Panc1 (cell line): ENCODE data around the gene AARS2.
"Not testable (repeated sequence)": the region's sequence is repeated elsewhere in the genome, so short reads cannot be mapped to it uniquely, and the experiment has no call there.

Experiments used
- POLR2AphosphoS5 ChIP-seq: IDR thresholded peaks from 2 replicates; pipeline ENCODE4 v1.6.1; 2012; ENCODE audit warnings: mild to moderate bottlenecking, low read depth, low read length, moderate library complexity
- SIN3A ChIP-seq: IDR thresholded peaks from 2 replicates; pipeline ENCODE4 v1.6.1; 2012; ENCODE audit warnings: low read depth, mild to moderate bottlenecking, low read length, moderate library complexity, borderline replicate concordance; ENCODE audit not compliant: insufficient read depth
- TCF7L2 ChIP-seq: IDR thresholded peaks from 2 replicates; pipeline ENCODE4 v1.6.1; 2011; ENCODE audit warnings: mild to moderate bottlenecking, low read depth, low read length, inconsistent platforms
- TF ChIP-seq, protein P1 (sequence below): fragments of 450-650 bp; IDR thresholded peaks from 2 replicates; pipeline ENCODE4 v1.5.1; 2017; ENCODE audit warnings: mild to moderate bottlenecking

DNA sequence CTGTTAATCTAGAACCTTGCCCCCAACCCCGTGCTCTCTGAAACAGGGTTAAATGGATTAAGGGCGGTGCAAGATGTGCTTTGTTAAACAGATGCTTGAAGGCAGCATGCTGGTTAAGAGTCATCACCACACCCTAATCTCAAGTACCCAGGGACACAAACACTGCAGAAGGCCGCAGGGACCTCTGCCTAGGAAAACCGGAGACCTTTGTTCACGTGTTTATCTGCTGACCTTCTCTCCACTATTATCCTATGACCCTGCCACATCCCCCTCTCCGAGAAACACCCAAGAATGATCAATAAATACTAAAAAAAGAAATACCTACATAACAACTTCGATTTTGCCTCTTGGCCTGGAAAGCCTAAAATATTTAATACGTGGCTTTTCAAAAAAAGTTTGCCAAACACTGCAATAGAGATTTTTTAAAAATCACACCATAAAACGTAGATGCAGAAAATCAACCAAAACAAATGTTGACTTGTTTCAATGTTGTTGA is 4.0 kb upstream of the AARS2 start:
- TF ChIP-seq, protein P1, sequence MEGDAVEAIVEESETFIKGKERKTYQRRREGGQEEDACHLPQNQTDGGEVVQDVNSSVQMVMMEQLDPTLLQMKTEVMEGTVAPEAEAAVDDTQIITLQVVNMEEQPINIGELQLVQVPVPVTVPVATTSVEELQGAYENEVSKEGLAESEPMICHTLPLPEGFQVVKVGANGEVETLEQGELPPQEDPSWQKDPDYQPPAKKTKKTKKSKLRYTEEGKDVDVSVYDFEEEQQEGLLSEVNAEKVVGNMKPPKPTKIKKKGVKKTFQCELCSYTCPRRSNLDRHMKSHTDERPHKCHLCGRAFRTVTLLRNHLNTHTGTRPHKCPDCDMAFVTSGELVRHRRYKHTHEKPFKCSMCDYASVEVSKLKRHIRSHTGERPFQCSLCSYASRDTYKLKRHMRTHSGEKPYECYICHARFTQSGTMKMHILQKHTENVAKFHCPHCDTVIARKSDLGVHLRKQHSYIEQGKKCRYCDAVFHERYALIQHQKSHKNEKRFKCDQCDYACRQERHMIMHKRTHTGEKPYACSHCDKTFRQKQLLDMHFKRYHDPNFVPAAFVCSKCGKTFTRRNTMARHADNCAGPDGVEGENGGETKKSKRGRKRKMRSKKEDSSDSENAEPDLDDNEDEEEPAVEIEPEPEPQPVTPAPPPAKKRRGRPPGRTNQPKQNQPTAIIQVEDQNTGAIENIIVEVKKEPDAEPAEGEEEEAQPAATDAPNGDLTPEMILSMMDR: not testable (repeated sequence)
- not testable (repeated sequence) for TF ChIP-seq POLR2AphosphoS5, SIN3A, TCF7L2
